ENCODE data around the gene ARMS2.

The ARMS2 gene

DNA sequence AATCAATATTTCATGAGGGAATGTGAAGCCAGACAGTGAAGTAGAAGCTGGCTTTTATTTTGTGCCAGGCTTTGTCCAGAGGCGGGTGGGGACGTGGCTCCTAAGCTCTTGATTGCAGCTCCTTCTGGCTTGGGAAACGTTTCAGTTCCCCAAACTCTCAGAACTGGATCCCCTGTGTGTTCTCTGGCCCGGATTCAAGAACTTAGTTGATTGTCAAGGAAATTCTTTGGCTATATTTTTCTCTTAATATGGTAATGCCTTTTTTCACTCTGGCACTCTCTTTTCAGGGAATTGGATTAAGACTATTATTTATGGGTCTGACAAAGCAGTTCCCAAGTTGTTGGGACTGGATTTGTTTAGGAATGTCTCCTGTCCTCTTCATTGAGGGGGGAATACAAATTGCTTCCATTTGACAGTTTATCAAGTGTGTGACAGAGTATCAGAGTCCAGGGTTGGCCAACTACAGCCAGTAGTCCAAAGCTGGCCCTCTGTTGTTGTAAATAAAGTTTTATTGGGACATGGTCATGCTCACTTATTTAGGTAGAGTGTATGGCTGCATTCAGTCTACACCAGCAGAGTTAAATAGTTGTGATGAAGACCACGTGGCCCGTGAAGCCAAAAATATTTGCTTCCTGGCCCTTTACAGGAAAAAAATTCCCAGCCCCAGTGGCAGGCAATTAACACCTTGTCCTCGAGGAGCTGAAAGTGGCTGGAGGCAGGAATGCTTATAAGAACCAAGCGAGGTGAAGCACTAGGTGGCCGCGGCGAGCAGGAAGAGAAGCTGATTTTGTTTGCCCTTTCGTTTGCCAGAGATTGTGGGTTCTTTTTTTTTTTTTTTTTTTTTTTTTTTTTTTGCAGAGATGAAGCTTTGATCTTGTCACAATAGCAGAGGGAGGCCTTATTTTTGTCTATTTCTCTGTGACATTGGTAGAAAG, 41.2 kb downstream of the ARMS2 start:
- DNase-seq, result no peak

DNA sequence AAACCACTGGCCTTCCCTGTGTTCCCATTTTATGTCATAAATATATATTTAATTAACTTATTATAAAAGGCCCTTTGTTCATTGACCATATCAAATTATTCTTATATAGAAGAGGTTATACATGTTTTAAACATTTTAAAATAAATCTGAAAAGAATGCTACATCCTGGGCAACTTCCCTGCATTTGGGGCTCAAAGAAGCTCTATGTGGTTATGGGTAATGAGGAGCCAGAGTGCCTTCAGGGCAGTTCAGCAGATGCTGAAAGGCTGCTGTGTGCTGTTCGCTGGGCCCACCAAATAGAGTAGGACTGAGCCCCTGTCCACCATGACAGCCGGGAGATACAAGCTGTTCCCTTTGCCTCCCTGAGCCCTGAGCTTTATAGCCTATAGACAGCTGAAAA, 42.8 kb downstream of the ARMS2 start:
- no peak for DNase-seq

DNA sequence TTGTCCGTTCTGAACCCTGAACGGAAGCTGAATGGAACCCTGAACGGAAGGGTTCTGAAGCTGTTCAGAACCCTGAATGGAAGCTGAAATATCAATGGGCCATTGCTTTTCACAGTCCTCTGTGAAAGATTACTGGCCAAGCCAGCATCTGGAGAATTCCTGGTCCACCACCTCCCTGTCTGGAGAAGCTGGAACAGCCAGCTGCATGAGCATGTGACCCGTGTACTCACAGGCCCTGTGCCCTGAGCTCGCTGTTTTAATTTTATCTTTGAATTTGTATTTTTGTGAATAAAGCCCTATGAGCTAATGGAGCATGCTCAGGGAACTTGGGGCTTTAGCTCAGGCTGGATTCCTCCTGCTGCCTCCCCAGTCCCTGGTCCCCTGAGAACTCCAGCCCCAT, 44.1 kb downstream of the ARMS2 start:
- DNase-seq, result no peak

DNA sequence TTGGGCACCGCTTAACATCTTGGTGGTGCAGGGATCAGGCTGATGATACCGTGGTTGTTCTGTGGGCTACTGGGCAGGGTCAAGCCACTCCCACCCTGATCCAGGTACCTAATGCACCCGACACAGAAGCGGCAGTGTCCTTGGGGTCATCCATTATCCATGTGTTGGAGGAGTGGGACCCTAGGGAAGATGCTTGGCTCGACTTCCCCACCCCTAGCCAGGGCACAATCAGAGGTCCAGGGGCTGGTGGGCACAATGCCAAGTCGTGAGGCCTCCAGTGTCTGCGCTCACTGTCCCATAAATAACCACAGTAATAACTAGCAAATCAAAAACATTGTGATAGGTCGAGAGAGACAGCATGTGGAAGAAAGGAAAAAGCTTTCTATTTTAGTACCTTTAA, 44.6 kb downstream of the ARMS2 start:
- DNase-seq, result no peak

DNA sequence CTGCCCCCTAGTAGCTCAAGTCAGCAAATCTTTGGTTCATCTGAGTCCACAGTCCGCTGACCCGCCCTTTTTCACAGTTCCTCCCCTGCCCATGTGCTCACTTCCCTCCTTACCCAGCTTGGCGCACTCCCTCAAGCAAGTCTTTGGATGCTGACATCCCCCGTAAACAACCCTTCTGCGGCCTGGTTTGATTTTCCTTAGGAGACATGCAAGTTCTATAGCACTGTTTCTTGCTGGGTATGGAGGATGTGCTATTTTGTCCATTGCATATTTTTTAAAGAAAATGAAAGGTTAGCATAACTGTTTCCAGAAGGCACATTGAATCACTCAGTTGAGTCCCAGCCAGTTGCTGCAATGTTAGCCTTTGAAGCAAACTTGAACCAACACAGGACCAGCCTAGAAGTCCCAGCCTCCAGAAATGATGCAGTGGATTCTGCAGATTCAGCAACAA, 45.1 kb downstream of the ARMS2 start:
- no peak for DNase-seq

DNA sequence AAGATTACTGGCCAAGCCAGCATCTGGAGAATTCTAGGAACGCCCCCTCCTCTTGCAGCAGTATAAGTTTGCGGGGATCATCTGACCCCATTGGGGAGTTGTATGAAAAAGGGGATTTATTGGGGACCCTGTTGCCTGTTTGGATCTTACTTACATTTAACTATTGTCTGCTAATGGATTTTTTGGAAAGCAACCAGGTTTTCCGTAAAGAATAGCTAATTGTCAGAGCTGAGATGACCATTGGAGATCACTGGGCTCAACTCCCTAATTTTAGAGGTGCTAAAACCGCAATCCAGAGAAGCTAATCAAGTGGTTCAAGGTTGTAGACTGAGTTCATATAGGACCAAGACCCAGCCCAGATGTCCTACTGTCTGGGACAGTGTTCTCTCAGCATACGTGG, 45.7 kb downstream of the ARMS2 start:
- DNase-seq, result no peak

DNA sequence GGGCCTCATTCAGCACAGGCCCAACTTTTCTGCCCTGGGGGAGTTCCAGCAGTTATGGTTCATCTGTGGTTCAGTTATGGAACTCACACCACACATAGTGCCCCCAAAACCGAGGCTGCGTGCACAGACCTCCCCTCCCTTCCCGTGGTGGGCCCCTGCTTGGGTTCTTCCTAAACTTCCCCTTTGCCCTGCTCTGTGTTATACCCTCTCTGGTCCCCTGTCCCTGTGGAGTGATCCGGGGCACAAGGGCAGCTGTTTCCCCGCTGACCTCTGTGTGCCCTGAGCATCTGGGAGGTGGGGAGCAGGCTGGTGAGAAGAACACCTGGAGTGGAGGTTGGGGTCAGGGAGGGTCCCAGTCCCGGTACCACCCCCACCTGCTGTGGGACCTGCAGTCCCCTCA, 46.3 kb downstream of the ARMS2 start:
- DNase-seq, result no peak

DNA sequence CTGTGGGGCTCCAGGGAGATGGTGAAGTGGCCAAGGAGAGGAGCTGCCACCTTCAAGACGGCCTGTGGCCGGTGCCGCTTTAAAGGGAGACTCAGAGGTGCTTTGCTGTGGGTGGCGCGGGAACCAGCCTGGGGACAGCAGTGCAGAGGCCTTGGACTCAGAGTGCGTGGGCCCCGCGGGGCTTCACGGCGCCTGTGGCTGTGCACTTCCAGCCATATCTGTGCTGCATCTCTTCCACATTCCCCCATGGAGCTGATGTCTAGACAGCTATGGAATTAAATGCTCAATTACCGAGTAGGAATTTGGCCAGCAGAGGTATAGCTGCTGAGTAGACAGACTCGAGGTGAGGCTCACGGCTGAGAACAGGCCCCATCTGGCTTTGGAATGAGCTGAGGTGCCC, 48.6 kb downstream of the ARMS2 start:
- no peak for DNase-seq

DNA sequence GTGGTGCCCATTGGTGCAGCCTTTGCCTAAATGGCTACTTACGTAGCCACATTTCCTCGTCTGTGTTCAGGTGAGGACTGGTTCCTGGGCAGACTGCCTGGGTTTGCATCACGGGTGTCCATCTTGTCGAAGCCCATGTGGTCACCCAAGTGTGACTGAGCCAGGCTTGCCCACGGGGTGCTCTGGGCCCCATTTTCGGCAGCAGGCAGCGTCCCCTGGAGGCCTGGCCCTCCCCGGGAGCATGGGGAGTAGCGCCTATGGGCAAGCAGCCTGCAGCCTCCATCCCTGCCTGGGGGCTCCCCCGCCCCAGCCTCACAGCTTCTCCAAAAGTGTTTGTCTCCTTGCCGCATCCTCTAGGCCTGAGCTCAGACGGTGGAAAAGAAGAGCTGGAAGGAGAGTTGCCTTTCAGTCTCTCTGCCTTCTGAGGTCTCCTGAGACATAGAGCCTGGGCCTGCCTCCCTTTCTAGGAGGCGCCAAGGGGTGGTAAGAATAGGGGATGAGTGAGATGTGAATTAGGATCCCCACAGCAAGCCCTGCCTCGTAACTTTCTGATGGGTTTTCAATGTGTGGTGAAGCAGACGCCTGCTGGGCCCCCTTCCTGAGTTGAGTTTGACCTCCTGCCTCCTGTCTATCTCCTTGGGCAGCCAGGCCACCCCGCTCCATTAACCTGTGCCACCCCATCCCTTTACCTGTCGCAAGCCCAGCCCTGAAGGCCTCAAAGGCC, 49.6 kb downstream of the ARMS2 start:
- no peak for DNase-seq

DNA sequence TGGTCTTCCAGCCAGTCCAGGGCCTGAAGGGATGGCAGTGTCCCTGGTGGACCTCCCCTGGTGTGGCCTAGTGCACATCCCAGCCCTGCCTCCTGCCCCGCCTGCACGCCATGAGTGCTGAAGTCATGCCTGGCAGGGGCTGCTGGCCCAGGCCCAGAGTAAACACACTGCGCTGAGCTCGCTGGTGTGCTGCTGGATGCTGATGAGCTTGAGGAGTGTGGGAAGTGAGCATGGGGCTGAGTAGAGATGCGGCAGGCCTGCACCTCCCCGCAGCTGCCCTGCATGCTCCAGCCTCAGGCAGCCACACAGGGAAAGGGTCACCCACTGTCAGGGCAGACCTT, 50.1 kb downstream of the ARMS2 start:
- no peak for DNase-seq

DNA sequence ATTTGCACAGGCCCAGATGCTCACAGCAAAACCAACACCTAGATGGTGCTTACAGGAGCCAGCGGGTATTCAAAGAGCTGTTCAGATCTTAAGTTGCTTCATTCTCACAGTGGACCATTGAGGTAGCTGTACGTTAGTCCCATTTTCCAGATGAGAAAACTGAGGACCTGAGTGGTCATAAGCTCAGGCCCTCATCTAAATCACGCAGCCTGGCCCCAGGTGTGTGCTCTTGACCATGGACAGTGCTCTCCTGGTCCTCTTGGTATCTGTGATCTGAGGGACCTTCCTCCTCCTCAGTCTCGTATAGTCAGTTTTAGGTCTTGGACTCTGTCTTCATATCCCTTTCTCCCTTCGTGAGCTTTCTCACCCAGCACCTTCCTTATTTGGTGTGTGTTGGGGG, 50.6 kb downstream of the ARMS2 start:
- DNase-seq, result no peak

DNA sequence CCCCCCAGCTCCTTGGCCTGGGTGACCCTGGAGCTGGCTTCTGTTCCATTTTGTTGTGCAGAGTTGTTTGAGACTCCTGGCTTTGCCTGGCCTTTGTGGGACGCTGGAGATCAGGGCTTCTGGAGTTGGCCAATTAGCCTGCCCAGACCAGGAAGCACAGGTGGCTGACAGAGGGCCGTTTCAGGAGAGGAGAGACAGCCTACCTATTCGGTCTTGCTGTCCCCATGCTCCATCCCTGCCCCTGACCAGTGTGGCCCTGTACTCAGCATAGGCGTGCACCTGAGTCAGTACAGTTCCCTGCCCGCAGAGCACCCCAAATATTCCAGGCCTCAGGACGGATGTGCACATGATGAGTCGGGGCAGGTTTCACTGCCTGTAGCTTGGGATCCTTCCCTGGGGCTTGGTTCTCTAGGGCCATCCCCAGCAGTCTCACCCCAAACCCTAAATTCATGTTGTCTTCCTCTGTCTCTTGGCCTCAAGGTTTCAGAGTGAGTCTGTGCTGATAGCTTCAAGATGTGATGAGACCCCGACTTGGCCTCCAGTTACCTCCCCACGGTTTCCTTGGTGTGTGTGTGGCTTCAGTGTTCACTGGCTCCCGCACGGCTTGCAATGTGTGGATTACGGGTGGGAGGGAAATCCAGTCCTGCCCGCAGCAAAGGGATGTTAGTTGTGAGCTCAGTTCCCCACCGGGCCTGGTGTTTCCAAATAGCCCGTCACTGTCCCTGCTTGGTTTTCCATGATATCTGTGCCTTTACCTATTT, 51.6 kb downstream of the ARMS2 start:
- DNase-seq, result no peak

All from activated CD4-positive, alpha-beta T cell treated with anti-CD3 and anti-CD28 coated beads, Interleukin-2, Interleukin-6, amounts not matched to agents 100 ng/mL and 50 ng/mL, durations not matched to agents 16 hours and 8 hours (primary cell).